ENCODE measurements around the gene PWWP2B.
"Not testable (repeated sequence)": the region's sequence is repeated elsewhere in the genome, so short reads cannot be mapped to it uniquely, and the experiment has no call there.

Gene PWWP2B

DNA sequence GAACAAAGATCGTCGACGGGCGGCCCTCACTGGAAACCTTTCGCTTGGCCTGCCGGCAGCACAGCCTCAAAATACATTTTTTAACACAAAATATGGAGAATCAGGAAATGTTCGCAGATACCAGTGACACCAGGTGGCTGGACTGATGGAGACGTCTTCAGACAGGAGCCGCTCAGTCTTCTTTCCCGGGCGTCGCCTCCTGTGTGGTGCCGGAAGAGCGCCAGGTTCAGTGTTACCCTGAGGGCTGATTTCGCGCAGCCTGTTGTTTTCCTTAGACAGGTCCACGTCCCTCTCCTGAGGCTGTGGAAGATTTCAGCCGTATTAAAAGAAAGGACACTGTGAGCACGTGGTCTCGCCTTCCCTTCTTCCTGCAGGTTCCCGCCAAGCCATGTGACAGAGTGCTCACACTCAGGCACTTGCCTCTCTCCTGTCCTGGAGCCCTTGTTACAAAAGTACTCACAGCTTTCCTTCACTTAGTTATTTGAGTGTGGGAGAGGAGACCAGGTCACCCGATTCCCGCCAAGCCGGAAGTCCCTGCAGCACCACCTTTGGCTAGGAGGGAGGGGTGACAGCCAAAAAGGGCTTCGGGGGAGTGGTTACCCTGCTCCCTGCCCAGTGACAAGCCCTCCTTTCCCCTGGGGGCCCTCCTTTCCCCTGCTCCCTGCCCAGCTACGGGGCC is 21.7 kb upstream of the PWWP2B start:
- Histone ChIP-seq H3K9me3 (ENCODE audit: control insufficient read depth, insufficient read depth, low read length) (no peaks in the 10 kb centered on the region), H3K36me3 (ENCODE audit: control insufficient read depth, insufficient read depth, low read length) (no peaks in the 10 kb centered on the region), H3K27me3 (ENCODE audit: control insufficient read depth, insufficient read depth, low read length) (no peaks in the 10 kb centered on the region), H3K4me1 (ENCODE audit: control insufficient read depth, insufficient read depth, low read length) (no peaks in the 10 kb centered on the region), H3K4me3 (ENCODE audit: low read depth, low read length) (no peak overlapping the region), H3K9ac (ENCODE audit: low read depth, low read length) (no peak overlapping the region)

DNA sequence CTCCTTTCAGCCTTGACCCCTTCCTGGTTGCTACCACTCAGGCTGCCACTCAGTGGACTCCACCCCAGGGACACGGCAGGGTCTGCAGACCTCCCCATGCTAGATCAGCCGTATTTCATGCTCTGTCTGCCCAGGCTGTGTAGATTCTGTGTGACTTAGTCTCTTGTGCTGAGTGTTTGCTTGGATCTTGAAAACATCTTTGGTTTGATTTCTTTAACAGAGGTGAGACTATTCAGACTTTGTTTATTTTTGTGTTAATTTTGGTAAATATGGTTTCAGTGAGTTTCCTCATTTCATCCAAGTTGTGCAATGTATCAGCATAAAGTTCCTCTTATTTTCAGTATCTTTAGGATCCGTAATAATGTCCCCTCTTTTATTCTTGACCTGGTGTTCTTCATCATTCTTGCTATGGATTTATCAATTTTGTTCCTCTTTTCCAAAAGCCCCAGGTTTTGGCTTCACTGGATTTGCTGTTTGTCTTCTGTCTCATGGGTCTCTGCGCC is 21.2 kb upstream of the PWWP2B start:
- no peaks in the 10 kb centered on the region for H3K9me3 ChIP-seq (ENCODE audit: control insufficient read depth, insufficient read depth, low read length)
- H3K4me1 ChIP-seq (ENCODE audit: control insufficient read depth, insufficient read depth, low read length) = no peaks in the 10 kb centered on the region
- H3K4me3 ChIP-seq (ENCODE audit: low read depth, low read length) = no peak overlapping the region
- H3K36me3 ChIP-seq (ENCODE audit: control insufficient read depth, insufficient read depth, low read length) = no peaks in the 10 kb centered on the region
- no peak overlapping the region for H3K9ac ChIP-seq (ENCODE audit: low read depth, low read length)
- H3K27me3 ChIP-seq (ENCODE audit: control insufficient read depth, insufficient read depth, low read length) = no peaks in the 10 kb centered on the region

GRCh38 chr10:132376394-132376851 is 20.6 kb upstream of the PWWP2B start:
- H3K4me1 ChIP-seq (ENCODE audit: control insufficient read depth, insufficient read depth, low read length) = no peaks in the 10 kb centered on the region
- no peak overlapping the region for H3K4me3 ChIP-seq (ENCODE audit: low read depth, low read length)
- no peaks in the 10 kb centered on the region for H3K27me3 ChIP-seq (ENCODE audit: control insufficient read depth, insufficient read depth, low read length)
- H3K9me3 ChIP-seq (ENCODE audit: control insufficient read depth, insufficient read depth, low read length) = no peaks in the 10 kb centered on the region
- H3K9ac ChIP-seq (ENCODE audit: low read depth, low read length) = no peak overlapping the region
- no peaks in the 10 kb centered on the region for H3K36me3 ChIP-seq (ENCODE audit: control insufficient read depth, insufficient read depth, low read length)

GRCh38 chr10:132377326-132377725 is 19.7 kb upstream of the PWWP2B start:
- Histone ChIP-seq H3K4me3 (ENCODE audit: low read depth, low read length) (no peak overlapping the region), H3K27me3 (ENCODE audit: control insufficient read depth, insufficient read depth, low read length) (no peaks in the 10 kb centered on the region), H3K9me3 (ENCODE audit: control insufficient read depth, insufficient read depth, low read length) (no peaks in the 10 kb centered on the region), H3K4me1 (ENCODE audit: control insufficient read depth, insufficient read depth, low read length) (no peaks in the 10 kb centered on the region), H3K36me3 (ENCODE audit: control insufficient read depth, insufficient read depth, low read length) (no peaks in the 10 kb centered on the region), H3K9ac (ENCODE audit: low read depth, low read length) (no peak overlapping the region)

DNA sequence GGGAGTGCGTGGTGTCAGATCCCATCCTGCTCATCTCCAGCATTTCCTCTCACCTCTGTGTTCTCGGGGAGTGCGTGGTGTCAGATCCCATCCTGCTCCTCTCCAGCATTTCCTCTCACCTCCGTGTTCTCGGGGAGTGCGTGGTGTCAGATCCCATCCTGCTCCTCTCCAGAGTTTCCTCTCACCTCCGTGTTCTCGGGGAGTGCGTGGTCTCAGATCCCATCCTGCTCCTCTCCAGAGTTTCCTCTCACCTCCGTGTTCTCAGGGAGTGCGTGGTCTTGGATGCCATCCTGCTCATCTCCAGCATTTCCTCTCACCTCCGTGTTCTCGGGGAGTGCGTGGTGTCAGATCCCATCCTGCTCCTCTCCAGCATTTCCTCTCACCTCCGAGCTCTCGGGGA is 18.0 kb upstream of the PWWP2B start:
- H3K4me1 ChIP-seq (ENCODE audit: control insufficient read depth, insufficient read depth, low read length); H3K9me3 ChIP-seq (ENCODE audit: control insufficient read depth, insufficient read depth, low read length); H3K9ac ChIP-seq (ENCODE audit: low read depth, low read length); H3K4me3 ChIP-seq (ENCODE audit: low read depth, low read length); H3K27me3 ChIP-seq (ENCODE audit: control insufficient read depth, insufficient read depth, low read length); H3K36me3 ChIP-seq (ENCODE audit: control insufficient read depth, insufficient read depth, low read length): not testable (repeated sequence)

- not testable (repeated sequence) for H3K4me1 ChIP-seq (ENCODE audit: control insufficient read depth, insufficient read depth, low read length); H3K4me3 ChIP-seq (ENCODE audit: low read depth, low read length); H3K9ac ChIP-seq (ENCODE audit: low read depth, low read length); H3K36me3 ChIP-seq (ENCODE audit: control insufficient read depth, insufficient read depth, low read length); H3K27me3 ChIP-seq (ENCODE audit: control insufficient read depth, insufficient read depth, low read length); H3K9me3 ChIP-seq (ENCODE audit: control insufficient read depth, insufficient read depth, low read length)
Measured at GRCh38 chr10:132380986-132381385, 16.0 kb upstream of the PWWP2B start.

DNA sequence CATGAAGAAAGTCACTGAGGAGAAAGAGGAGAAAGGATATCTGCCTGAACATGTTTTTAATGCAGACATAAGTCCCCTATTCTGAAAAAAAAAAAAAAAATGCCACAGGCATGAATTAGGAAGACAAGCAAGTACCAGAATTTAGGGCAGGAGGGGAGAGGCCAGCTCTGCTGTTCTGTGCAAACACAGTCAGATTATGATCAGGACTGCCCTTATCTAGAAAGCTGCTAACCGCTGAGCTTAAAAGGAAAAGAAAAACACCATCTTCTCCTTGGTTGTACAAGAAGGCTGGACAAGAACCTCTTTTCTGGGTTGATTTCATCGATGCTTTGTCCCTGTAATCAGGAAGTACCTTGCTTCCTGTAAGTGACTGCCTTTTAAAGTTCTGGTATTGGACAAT is 15.3 kb upstream of the PWWP2B start:
- Histone ChIP-seq H3K27me3 (ENCODE audit: control insufficient read depth, insufficient read depth, low read length) (no peaks in the 10 kb centered on the region), H3K9ac (ENCODE audit: low read depth, low read length) (no peak overlapping the region), H3K36me3 (ENCODE audit: control insufficient read depth, insufficient read depth, low read length) (no peaks in the 10 kb centered on the region), H3K4me1 (ENCODE audit: control insufficient read depth, insufficient read depth, low read length) (no peaks in the 10 kb centered on the region), H3K9me3 (ENCODE audit: control insufficient read depth, insufficient read depth, low read length) (no peaks in the 10 kb centered on the region), H3K4me3 (ENCODE audit: low read depth, low read length) (no peak overlapping the region)

DNA sequence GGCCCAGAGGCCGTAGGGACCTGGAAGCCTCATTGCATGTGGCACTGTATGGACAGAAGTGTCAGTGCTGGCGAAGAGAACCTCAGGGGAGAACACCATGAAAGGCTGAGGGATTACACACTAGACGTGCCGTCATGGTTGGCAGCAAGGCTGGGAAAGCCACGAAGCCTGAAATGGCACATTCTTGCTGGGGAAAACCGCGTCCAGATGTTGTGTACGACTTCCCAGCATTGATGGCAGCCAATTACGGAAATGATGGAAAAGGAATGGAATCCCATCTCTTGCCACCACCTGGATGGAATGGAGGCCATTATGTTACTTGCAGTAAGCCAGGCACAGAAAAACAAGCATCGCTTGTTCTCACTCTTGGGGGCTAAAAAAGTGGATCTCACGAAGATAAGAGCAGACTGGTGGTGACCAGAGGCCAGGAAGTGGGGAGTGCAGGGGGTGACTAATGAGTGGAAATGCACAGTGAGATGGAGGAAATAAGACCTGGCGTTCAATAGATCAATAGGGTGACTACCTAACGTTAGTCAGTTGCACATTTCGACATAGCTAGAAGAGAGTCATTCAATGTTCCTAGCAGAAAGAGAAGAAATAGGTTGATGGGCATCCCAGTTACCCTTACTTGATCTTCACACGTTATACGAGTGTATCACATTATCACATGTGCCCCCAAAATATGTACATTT is 14.6 kb upstream of the PWWP2B start:
- Histone ChIP-seq H3K27me3 (ENCODE audit: control insufficient read depth, insufficient read depth, low read length) (no peaks in the 10 kb centered on the region), H3K36me3 (ENCODE audit: control insufficient read depth, insufficient read depth, low read length) (no peaks in the 10 kb centered on the region), H3K9ac (ENCODE audit: low read depth, low read length) (no peak overlapping the region), H3K9me3 (ENCODE audit: control insufficient read depth, insufficient read depth, low read length) (no peaks in the 10 kb centered on the region), H3K4me3 (ENCODE audit: low read depth, low read length) (no peak overlapping the region), H3K4me1 (ENCODE audit: control insufficient read depth, insufficient read depth, low read length) (no peaks in the 10 kb centered on the region)

DNA sequence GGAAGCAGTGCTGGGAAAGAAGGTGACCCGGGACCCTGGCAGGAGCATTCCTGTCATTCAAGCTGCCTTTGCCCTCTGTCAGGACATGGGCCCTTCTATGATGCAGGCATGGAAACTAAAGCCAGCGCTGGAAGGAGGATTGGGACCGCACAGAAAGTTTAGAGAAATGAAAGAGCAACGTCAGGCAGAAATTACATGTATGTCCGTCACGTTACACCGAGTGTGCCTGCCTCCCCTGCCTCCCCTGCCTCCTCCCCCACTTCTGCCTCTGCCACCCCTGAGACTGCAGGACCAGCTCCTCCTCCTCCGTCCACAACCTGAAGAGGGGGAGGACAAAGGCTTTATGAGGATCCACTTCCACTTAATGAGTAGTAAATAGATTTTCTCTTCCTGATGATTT is 13.9 kb upstream of the PWWP2B start:
- H3K9ac ChIP-seq (ENCODE audit: low read depth, low read length) = no peak overlapping the region
- peaks cover 4% of the 10 kb centered on the region for H3K4me1 ChIP-seq (ENCODE audit: control insufficient read depth, insufficient read depth, low read length)
- H3K4me3 ChIP-seq (ENCODE audit: low read depth, low read length) = no peak overlapping the region
- H3K9me3 ChIP-seq (ENCODE audit: control insufficient read depth, insufficient read depth, low read length) = no peaks in the 10 kb centered on the region
- H3K27me3 ChIP-seq (ENCODE audit: control insufficient read depth, insufficient read depth, low read length) = no peaks in the 10 kb centered on the region
- H3K36me3 ChIP-seq (ENCODE audit: control insufficient read depth, insufficient read depth, low read length) = no peaks in the 10 kb centered on the region

GRCh38 chr10:132383751-132384196 is 13.2 kb upstream of the PWWP2B start:
- Histone ChIP-seq H3K4me3 (ENCODE audit: low read depth, low read length) (no peak overlapping the region), H3K27me3 (ENCODE audit: control insufficient read depth, insufficient read depth, low read length) (no peaks in the 10 kb centered on the region), H3K4me1 (ENCODE audit: control insufficient read depth, insufficient read depth, low read length) (peaks cover 4% of the 10 kb centered on the region), H3K9ac (ENCODE audit: low read depth, low read length) (no peak overlapping the region), H3K9me3 (ENCODE audit: control insufficient read depth, insufficient read depth, low read length) (no peaks in the 10 kb centered on the region), H3K36me3 (ENCODE audit: control insufficient read depth, insufficient read depth, low read length) (no peaks in the 10 kb centered on the region)

DNA sequence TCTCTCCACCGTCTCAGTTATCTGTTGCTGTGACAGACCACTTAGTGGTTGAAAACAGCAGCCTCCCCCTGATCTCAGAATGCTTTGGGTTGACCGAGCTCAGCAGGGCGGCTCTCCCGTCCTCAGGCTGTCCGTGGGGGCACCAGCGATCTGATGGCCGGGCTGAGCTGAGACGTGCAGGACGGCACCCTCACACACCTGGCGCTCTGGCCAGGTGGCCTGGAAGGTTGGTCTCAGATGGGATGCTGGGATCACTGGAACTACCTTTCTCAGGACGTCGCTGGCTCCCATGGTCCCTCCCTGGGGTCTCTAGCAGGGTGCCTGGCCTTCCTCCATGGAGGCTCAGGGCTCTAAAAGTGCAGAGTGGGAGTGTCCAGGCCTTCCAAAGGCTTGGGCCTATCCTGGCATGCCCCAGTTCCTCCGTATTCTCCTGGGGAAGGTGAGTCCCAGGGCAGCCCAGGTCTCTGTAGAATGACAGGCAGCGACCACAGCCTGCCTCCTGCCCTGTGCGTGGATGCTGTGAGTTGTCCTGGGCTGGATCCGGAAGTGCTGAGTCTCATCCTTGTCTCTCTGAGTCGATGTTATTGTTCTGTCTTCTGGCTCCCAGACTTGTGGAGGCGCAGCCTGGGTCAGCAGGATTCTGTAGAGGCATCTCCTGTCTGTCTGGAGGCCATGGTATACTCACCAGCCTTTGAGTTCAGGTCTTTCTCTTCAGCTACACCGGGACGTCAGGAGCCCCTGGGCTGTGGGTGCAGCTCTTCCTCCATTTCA is 12.2 kb upstream of the PWWP2B start:
- H3K9me3 ChIP-seq (ENCODE audit: control insufficient read depth, insufficient read depth, low read length) = no peaks in the 10 kb centered on the region
- H3K4me3 ChIP-seq (ENCODE audit: low read depth, low read length) = no peak overlapping the region
- H3K4me1 ChIP-seq (ENCODE audit: control insufficient read depth, insufficient read depth, low read length) = peaks cover 4% of the 10 kb centered on the region
- no peaks in the 10 kb centered on the region for H3K27me3 ChIP-seq (ENCODE audit: control insufficient read depth, insufficient read depth, low read length)
- H3K36me3 ChIP-seq (ENCODE audit: control insufficient read depth, insufficient read depth, low read length) = no peaks in the 10 kb centered on the region
- H3K9ac ChIP-seq (ENCODE audit: low read depth, low read length) = no peak overlapping the region

- Histone ChIP-seq H3K27me3 (ENCODE audit: control insufficient read depth, insufficient read depth, low read length) (no peaks in the 10 kb centered on the region), H3K36me3 (ENCODE audit: control insufficient read depth, insufficient read depth, low read length) (no peaks in the 10 kb centered on the region), H3K4me3 (ENCODE audit: low read depth, low read length) (no peak overlapping the region), H3K4me1 (ENCODE audit: control insufficient read depth, insufficient read depth, low read length) (peaks cover 4% of the 10 kb centered on the region), H3K9ac (ENCODE audit: low read depth, low read length) (no peak overlapping the region), H3K9me3 (ENCODE audit: control insufficient read depth, insufficient read depth, low read length) (no peaks in the 10 kb centered on the region)
Measured at GRCh38 chr10:132385389-132385667, 11.7 kb upstream of the PWWP2B start.
